HG03575 (cell line): ENCODE measurements around the gene GFRAL.
"Not testable (repeated sequence)": the region's sequence is repeated elsewhere in the genome, so short reads cannot be mapped to it uniquely, and the experiment has no call there.

ENCODE experiments used
- ATAC-seq: cut with Tn5 transposase; IDR thresholded peaks from one replicate; pipeline ENCODE4 v1.9.1; 2021; ENCODE audit not compliant: unreplicated experiment, insufficient number of reproducible peaks, low FRiP score; ENCODE audit errors: extremely low read depth

Gene GFRAL

GRCh38 chr6:55327169-55327568 is at the start of gene GFRAL:
GFRAL (plus strand) TSS chr6:55327469; CDS start chr6:55327555, 86 bp downstream.
- ATAC-seq, result no peak

GRCh38 chr6:55277646-55278045 is 49.6 kb upstream of the GFRAL start:
- no peak for ATAC-seq

- ATAC-seq, result no peak
Observed at GRCh38 chr6:55281215-55281614, 46.1 kb upstream of the GFRAL start.

GRCh38 chr6:55282115-55282514 is 45.2 kb upstream of the GFRAL start:
- ATAC-seq, result no peak

- ATAC-seq, result no peak
Observed at GRCh38 chr6:55286824-55287223, 40.4 kb upstream of the GFRAL start.

GRCh38 chr6:55290736-55291135 is 36.5 kb upstream of the GFRAL start:
- no peak for ATAC-seq

GRCh38 chr6:55293116-55293515 is 34.2 kb upstream of the GFRAL start:
- no peak for ATAC-seq

- ATAC-seq, result not testable (repeated sequence)
Observed at GRCh38 chr6:55297214-55297613, 30.1 kb upstream of the GFRAL start.

GRCh38 chr6:55299286-55299985 is 27.8 kb upstream of the GFRAL start:
- ATAC-seq, result no peak

- ATAC-seq, result no peak
Observed at GRCh38 chr6:55304747-55305146, 22.5 kb upstream of the GFRAL start.

GRCh38 chr6:55319961-55320695 is 7.1 kb upstream of the GFRAL start:
- ATAC-seq, result no peak

- no peak for ATAC-seq
Observed at GRCh38 chr6:55320696-55321086, 6.6 kb upstream of the GFRAL start.

- no peak for ATAC-seq
Observed at GRCh38 chr6:55377150-55377549, 49.9 kb downstream of the GFRAL start.

GRCh38 chr6:55379471-55379870 is 52.2 kb downstream of the GFRAL start:
- no peak for ATAC-seq

GRCh38 chr6:55379895-55380294 is 52.6 kb downstream of the GFRAL start:
- ATAC-seq, result no peak

GRCh38 chr6:55388211-55388610 is 60.9 kb downstream of the GFRAL start:
- no peak for ATAC-seq

- ATAC-seq, result no peak
Observed at GRCh38 chr6:55395871-55396270, 68.6 kb downstream of the GFRAL start.

GRCh38 chr6:55397986-55398385 is 70.7 kb downstream of the GFRAL start:
- no peak for ATAC-seq

GRCh38 chr6:55399351-55399750 is 72.1 kb downstream of the GFRAL start:
- no peak for ATAC-seq

- no peak for ATAC-seq
Observed at GRCh38 chr6:55405474-55406235, 78.4 kb downstream of the GFRAL start.
